CD4-positive, alpha-beta T cell (primary cell): Measurements from ENCODE around the gene IRS1. TPM values are rescaled to one million over a fixed set of nuclear protein-coding genes. Genes with fewer than 3 reads are reported as not detected.

Experiments used
- ATAC-seq: fragments of 200-7000 bp; cut with Tn5 transposase; one replicate; pipeline ENCODE4 v1.10.0; 2022; ENCODE audit warnings: mild to moderate bottlenecking; ENCODE audit not compliant: poor library complexity
- CTCF ChIA-PET: fragments of 350-600 bp; sonication (Branson Sonifier 250); formaldehyde crosslinking; loops from one replicate; lab custom pipeline; 2021; ENCODE audit warnings: antibody characterized with exemption, inconsistent platforms; lab: Charles Lee
- POLR2A ChIA-PET: fragments of 350-600 bp; sonication (Branson Sonifier 250); formaldehyde crosslinking; loops from one replicate; lab custom pipeline; 2021; ENCODE audit warnings: antibody characterized with exemption, inconsistent platforms; lab: Charles Lee
- DNase-seq, 14 experiments: peaks; one replicate each; pipeline ENCODE4 v3.0.0-alpha.2; 2013 to 2020; ENCODE audit warnings: mixed read lengths in 2 of 14
- H3K27ac ChIP-seq, 2 donors: one replicate each; pipeline versions ENCODE4 v1.5.1 to v1.7.0; 2013; ENCODE audit warnings: low read length in 2 of 2, low read depth in 1 of 2, mild to moderate bottlenecking in 1 of 2
- H3K27me3 ChIP-seq, 2 experiments: 1 replicate in 1 of 2; 2 replicates in 1 of 2; pipeline versions ENCODE4 v1.6.1 to v1.7.0; 2013; ENCODE audit warnings: low read length in 2 of 2, control low read depth in 1 of 2, mild to moderate bottlenecking in 1 of 2, moderate library complexity in 1 of 2; ENCODE audit not compliant: insufficient read depth in 2 of 2, control insufficient read depth in 1 of 2
- H3K36me3 ChIP-seq: one replicate; pipeline ENCODE4 v1.6.1; 2013; ENCODE audit warnings: low read length, control low read depth; ENCODE audit not compliant: insufficient read depth
- H3K4me1 ChIP-seq: one replicate; pipeline ENCODE4 v1.6.1; 2013; ENCODE audit warnings: low read length, control low read depth; ENCODE audit not compliant: insufficient read depth
- H3K4me3 ChIP-seq: one replicate; pipeline ENCODE4 v1.5.1; 2013; ENCODE audit warnings: mild to moderate bottlenecking, low read length, moderate library complexity
- H3K9me3 ChIP-seq, 2 experiments: 1 replicate in 1 of 2; 2 replicates in 1 of 2; pipeline versions ENCODE4 v1.6.1 to v1.7.0; 2013; ENCODE audit warnings: low read length in 2 of 2, mild to moderate bottlenecking in 2 of 2, control low read depth in 1 of 2, moderate library complexity in 1 of 2; ENCODE audit not compliant: control insufficient read depth in 1 of 2, insufficient read depth in 1 of 2
- H3K27ac Mint-ChIP-seq: one replicate; pipeline ENCODE4 v1.8.0; 2020; ENCODE audit warnings: mixed read lengths
- H3K27me3 Mint-ChIP-seq: one replicate; pipeline ENCODE4 v1.8.0; 2021; ENCODE audit warnings: mixed read lengths
- H3K36me3 Mint-ChIP-seq: one replicate; pipeline ENCODE4 v1.8.0; 2021; ENCODE audit warnings: low read depth, mixed read lengths
- H3K4me1 Mint-ChIP-seq: one replicate; pipeline ENCODE4 v1.8.0; 2021; ENCODE audit warnings: low read depth, mixed read lengths
- H3K4me3 Mint-ChIP-seq: one replicate; pipeline ENCODE4 v1.8.0; 2020; ENCODE audit warnings: mild to moderate bottlenecking, mixed read lengths
- H3K9me3 Mint-ChIP-seq: one replicate; pipeline ENCODE4 v1.8.0; 2020; ENCODE audit warnings: mixed read lengths
- CTCF ChIP-seq: fragments of 200-600 bp; IDR thresholded peaks from one replicate; pipeline ENCODE4 v1.8.0; 2022; ENCODE audit warnings: antibody characterized with exemption, mild to moderate bottlenecking
- intact Hi-C, 2 experiments: fragments of 100-400 bp; cut with DNase I in 1 of 2; cut with micrococcal nuclease in 1 of 2; formaldehyde crosslinking; loops; one replicate each; pipeline versions ENCODE4 v1.15.1 to v1.9.0; 2023 to 2025; cut with DNase I, micrococcal nuclease
- total RNA-seq, 174 experiments: library from RNA in 2 of 174; stranded (reverse) in 2 of 174; gene quantifications; one replicate each; pipeline ENCODE4 v1.2.3 and lab custom pipeline; 2021 to 2026

The IRS1 gene
- total RNA-seq, 2 experiments from 2014 or later: 2.9 TPM

GRCh38 chr2:226813148-226813701, 13.6 kb upstream of the IRS1 start:
- no peaks in the 10 kb centered on the region for H3K9me3 Mint-ChIP-seq
- POLR2A ChIA-PET: interaction anchor here (0.9 kb wide), 1 partner anchor 11 kb away, joined by 3 read pairs; no protein-coding TSS in a partner anchor
- Histone ChIP-seq H3K4me1 (no peaks in the 10 kb centered on the region), H3K27ac (no peak overlapping the region), H3K4me3 (no peak overlapping the region), H3K9me3 (no peaks in the 10 kb centered on the region), H3K27me3 (peaks cover 0 to 29% of the 10 kb centered on the region in 2 experiments), H3K36me3 (no peaks in the 10 kb centered on the region)
- intact Hi-C loops: loop anchor here (1.0 to 10.0 kb wide), 2 partner anchors 172 kb away; no protein-coding TSS in a partner anchor
- no peak for TF ChIP-seq CTCF
- CTCF ChIA-PET: no interaction called here
- ATAC-seq (no peak), DNase-seq (peak in 3 of 14 experiments; percentile 5 to 19 (median 18))
- H3K4me3 Mint-ChIP-seq: no peak overlapping the region
- H3K27ac Mint-ChIP-seq: no peak overlapping the region
- H3K36me3 Mint-ChIP-seq: no peaks in the 10 kb centered on the region
- H3K27me3 Mint-ChIP-seq: peaks cover 41% of the 10 kb centered on the region
- H3K4me1 Mint-ChIP-seq: no peaks in the 10 kb centered on the region

- peaks cover 27% of the 10 kb centered on the region for H3K27me3 Mint-ChIP-seq
- no peak for ATAC-seq
Observed at GRCh38 chr2:226803410-226803809, 3.8 kb upstream of the IRS1 start.

GRCh38 chr2:226802573-226802972, 3.0 kb upstream of the IRS1 start:
- Histone ChIP-seq H3K4me1 (peaks cover 33% of the 10 kb centered on the region), H3K27ac (no peak overlapping the region), H3K36me3 (no peaks in the 10 kb centered on the region), H3K9me3 (no peaks in the 10 kb centered on the region), H3K4me3 (no peak overlapping the region), H3K27me3 (peaks cover 0 to 18% of the 10 kb centered on the region in 2 experiments)
- DNase-seq (peak in 4 of 14 experiments; percentile 12 to 85 (median 80)), ATAC-seq (no peak)
- CTCF ChIA-PET: interaction anchor here (0.6 to 1.5 kb wide), 21 partner anchors 9 to 1133 kb away, joined by 3 to 13 read pairs (median 4); partner anchors contain the start of gene RHBDD1
- Mint-ChIP-seq H3K36me3 (no peaks in the 10 kb centered on the region), H3K4me3 (peak overlapping the region; percentile 2), H3K27me3 (peaks cover 20% of the 10 kb centered on the region), H3K27ac (no peak overlapping the region), H3K4me1 (peaks cover 21% of the 10 kb centered on the region), H3K9me3 (no peaks in the 10 kb centered on the region)
- intact Hi-C loops: loop anchor here (1.0 to 5.0 kb wide), 4 partner anchors 435 to 1134 kb away; no protein-coding TSS in a partner anchor
- POLR2A ChIA-PET: interaction anchor here (0.7 to 1.8 kb wide), 6 partner anchors 11 to 587 kb away, joined by 3 to 17 read pairs (median 3); partner anchors contain the start of gene RHBDD1
- TF ChIP-seq CTCF: peak; percentile 90

More at GRCh38 chr2:226803410-226803809, 3.8 kb upstream of the IRS1 start:
- no peak overlapping the region for H3K4me3 ChIP-seq
- no peaks in the 10 kb centered on the region for H3K9me3 Mint-ChIP-seq
- no peaks in the 10 kb centered on the region for H3K9me3 ChIP-seq
- peaks cover 0 to 19% of the 10 kb centered on the region in 2 experiments for H3K27me3 ChIP-seq
- H3K36me3 ChIP-seq: no peaks in the 10 kb centered on the region
- H3K27ac Mint-ChIP-seq: no peak overlapping the region
- ChIA-PET POLR2A (interaction anchor here (1.4 kb wide), 1 partner anchor 588 kb away, joined by 3 read pairs; no protein-coding TSS in a partner anchor), CTCF (interaction anchor here (1.1 to 1.5 kb wide), 5 partner anchors 12 to 1134 kb away, joined by 3 to 13 read pairs (median 6); partner anchors contain the start of gene RHBDD1)
- DNase-seq: no peak
- peaks cover 25% of the 10 kb centered on the region for H3K4me1 ChIP-seq
- TF ChIP-seq CTCF: no peak
- peaks cover 20% of the 10 kb centered on the region for H3K4me1 Mint-ChIP-seq
- no peak overlapping the region for H3K27ac ChIP-seq
- intact Hi-C loops: loop anchor here in 1 of 2 experiments (5.0 kb wide), 1 partner anchor 434 kb away; no protein-coding TSS in a partner anchor
- H3K36me3 Mint-ChIP-seq: no peaks in the 10 kb centered on the region
- H3K4me3 Mint-ChIP-seq: no peak overlapping the region
